ENCODE results near the gene M1AP. TPM values are rescaled to one million over a fixed set of nuclear protein-coding genes. Genes with fewer than 3 reads are reported as not detected.
A peak's percentile ranks its signal among the peaks of the same experiment; 100 is the strongest.

Gene M1AP
- total RNA-seq, 4 donors from 2014 or later = 0.81 TPM; not detected in 3

- 33 to 35% methylated on average over 3 to 6 of the region's 11 CpGs for WGBS, 2 donors (ENCODE audit: low coverage in 1 of 2)
- Histone ChIP-seq H3K36me3 (peaks cover 0 to under 1% of the 10 kb centered on the region in 2 donors), H3K4me1 (peaks cover 0 to 50% (median 30%) of the 10 kb centered on the region in 3 donors), H3K27me3 (peaks cover 76% of the 10 kb centered on the region), H3K9me3 (no peaks in the 10 kb centered on the region), H3K27ac (no peak overlapping the region), H3K4me3 (no peak overlapping the region)
- TF ChIP-seq EP300 (IDR thresholded peaks at IDR 0.05) = no peak
- no peak for TF ChIP-seq POLR2AphosphoS5 (IDR thresholded peaks at IDR 0.05)
- TF ChIP-seq, protein P1, sequence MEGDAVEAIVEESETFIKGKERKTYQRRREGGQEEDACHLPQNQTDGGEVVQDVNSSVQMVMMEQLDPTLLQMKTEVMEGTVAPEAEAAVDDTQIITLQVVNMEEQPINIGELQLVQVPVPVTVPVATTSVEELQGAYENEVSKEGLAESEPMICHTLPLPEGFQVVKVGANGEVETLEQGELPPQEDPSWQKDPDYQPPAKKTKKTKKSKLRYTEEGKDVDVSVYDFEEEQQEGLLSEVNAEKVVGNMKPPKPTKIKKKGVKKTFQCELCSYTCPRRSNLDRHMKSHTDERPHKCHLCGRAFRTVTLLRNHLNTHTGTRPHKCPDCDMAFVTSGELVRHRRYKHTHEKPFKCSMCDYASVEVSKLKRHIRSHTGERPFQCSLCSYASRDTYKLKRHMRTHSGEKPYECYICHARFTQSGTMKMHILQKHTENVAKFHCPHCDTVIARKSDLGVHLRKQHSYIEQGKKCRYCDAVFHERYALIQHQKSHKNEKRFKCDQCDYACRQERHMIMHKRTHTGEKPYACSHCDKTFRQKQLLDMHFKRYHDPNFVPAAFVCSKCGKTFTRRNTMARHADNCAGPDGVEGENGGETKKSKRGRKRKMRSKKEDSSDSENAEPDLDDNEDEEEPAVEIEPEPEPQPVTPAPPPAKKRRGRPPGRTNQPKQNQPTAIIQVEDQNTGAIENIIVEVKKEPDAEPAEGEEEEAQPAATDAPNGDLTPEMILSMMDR (IDR thresholded peaks at IDR 0.05) = no peak
- no peak for TF ChIP-seq POLR2A (IDR thresholded peaks at IDR 0.05)
- no peak for ATAC-seq
These were observed 136.8 kb downstream of the M1AP start for GRCh38 chr2:74511104-74511989.

DNA sequence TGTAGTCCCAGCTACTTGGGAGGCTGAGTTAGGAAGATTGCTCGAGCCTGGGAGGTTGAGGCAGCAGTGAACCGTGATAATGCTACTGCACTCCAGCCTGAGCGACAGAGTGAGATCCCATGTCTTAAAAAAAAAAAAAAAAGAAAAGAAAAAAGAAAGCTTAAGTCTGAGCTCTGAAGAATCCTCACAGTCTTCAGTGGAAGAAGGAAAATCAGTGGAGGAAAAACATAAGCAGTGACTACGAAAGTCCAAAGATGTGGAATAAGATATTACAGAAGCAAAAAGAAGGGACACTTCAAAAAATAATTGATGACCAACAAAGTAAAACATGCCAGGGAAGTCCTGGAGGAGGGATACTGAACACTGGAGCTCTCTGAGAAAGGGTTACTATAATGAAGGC is 137.9 kb downstream of the M1AP start:
- no peak overlapping the region for H3K27ac ChIP-seq
- no peaks in the 10 kb centered on the region for H3K9me3 ChIP-seq
- no peak overlapping the region for H3K4me3 ChIP-seq
- no peak for ATAC-seq
- TF ChIP-seq EP300 (IDR thresholded peaks at IDR 0.05) (no peak), POLR2A (IDR thresholded peaks at IDR 0.05) (no peak), POLR2AphosphoS5 (IDR thresholded peaks at IDR 0.05) (no peak)
- TF ChIP-seq, protein P1 (IDR thresholded peaks at IDR 0.05) = no peak
- WGBS, 2 donors (ENCODE audit: low coverage in 1 of 2) = 64 to 80% methylated on average over 1 to 4 of the region's 4 CpGs
- peaks cover 0 to 11% of the 10 kb centered on the region in 2 donors for H3K36me3 ChIP-seq
- H3K27me3 ChIP-seq = peaks cover 76% of the 10 kb centered on the region
- H3K4me1 ChIP-seq = peaks cover 0 to 50% (median 30%) of the 10 kb centered on the region in 3 donors

DNA sequence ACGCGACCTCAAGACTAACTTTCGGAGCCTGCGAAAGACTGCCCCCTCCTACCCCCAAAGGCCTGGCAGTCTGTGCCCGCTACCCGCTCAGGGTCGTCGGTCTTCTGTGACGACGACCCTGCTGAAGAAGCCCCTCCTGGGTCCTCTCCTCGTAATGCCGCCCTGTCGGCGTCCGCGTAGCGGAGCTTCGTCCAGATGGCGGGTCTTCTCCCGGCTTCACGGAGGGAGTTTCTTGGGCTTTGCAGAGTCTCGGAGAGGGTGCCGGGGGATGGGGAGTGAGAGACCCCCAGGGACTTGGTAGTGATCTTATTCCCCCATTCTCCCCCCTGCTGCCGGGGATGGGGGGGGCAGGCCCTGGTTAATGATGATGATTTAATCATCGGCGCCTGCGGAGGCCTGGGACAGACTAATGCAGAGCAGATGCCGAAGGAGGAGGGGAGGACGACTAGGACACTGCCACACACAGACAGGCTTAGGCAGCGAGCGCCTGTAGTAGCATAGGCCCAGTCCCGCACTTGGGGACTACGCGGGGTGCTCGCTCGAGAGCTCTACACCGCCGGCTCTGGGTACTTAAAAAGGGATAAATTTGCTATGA is 140.1 kb downstream of the M1AP start:
- TF ChIP-seq EP300 (IDR thresholded peaks at IDR 0.05) (no peak), POLR2AphosphoS5 (IDR thresholded peaks at IDR 0.05) (no peak), POLR2A (IDR thresholded peaks at IDR 0.05) (no peak)
- TF ChIP-seq, protein P1 (IDR thresholded peaks at IDR 0.05) = no peak
- peak overlapping the region; percentile 96 to 99 (median 96) for H3K27ac ChIP-seq
- peaks cover 76% of the 10 kb centered on the region for H3K27me3 ChIP-seq
- peak overlapping the region; percentile 86 to 92 for H3K4me3 ChIP-seq
- H3K36me3 ChIP-seq = peaks cover 0 to 22% of the 10 kb centered on the region in 2 donors
- 17 to 34% methylated on average over 2 to 6 of the region's 38 CpGs for WGBS, 2 donors (ENCODE audit: low coverage in 1 of 2)
- no peaks in the 10 kb centered on the region for H3K9me3 ChIP-seq
- peaks cover 0 to 50% (median 18%) of the 10 kb centered on the region in 3 donors for H3K4me1 ChIP-seq
- ATAC-seq = no peak

Other genes with a start within 250 kb of the M1AP start
- 1 to 10 TPM in 3 of 4 donors, under 1 TPM in 1; 0.62 to 1.4 (median 1.2) TPM for gene C2orf81, start 226.7 kb downstream of the M1AP start, total RNA-seq
- 10 to 100 TPM in 1 of 4 donors, 1 to 10 TPM in 3; 4.2 to 12.4 (median 8.8) TPM for gene WDR54, start 226.6 kb downstream of the M1AP start, total RNA-seq
- gene RTKN, start 206.4 kb downstream of the M1AP start, total RNA-seq = 10 to 100 TPM; 10.9 to 17.3 (median 14.0) TPM
- 10 to 100 TPM; 14.3 to 26.4 (median 19.2) TPM for gene INO80B, start 193.2 kb downstream of the M1AP start, total RNA-seq
- gene WBP1, start 189.9 kb downstream of the M1AP start, total RNA-seq = 10 to 100 TPM; 44.2 to 91.5 (median 47.0) TPM
- 10 to 100 TPM; 26.1 to 34.2 (median 29.3) TPM for gene MOGS, start 182.9 kb downstream of the M1AP start, total RNA-seq
- 10 to 100 TPM; 18.0 to 76.7 (median 30.2) TPM for gene MRPL53, start 175.7 kb downstream of the M1AP start, total RNA-seq
- gene CCDC142, start 165.3 kb downstream of the M1AP start, total RNA-seq = 10 to 100 TPM in 3 of 4 donors, 1 to 10 TPM in 1; 7.3 to 41.6 (median 13.7) TPM
- gene TTC31, start 165.2 kb downstream of the M1AP start, total RNA-seq = 10 to 100 TPM; 16.5 to 27.2 (median 19.5) TPM
- gene LBX2, start 148.7 kb downstream of the M1AP start, total RNA-seq = under 1 TPM in 2 of 4 donors, not detected in 2; 0.40 to 0.58 TPM
- gene PCGF1, start 140.6 kb downstream of the M1AP start, total RNA-seq = 10 to 100 TPM in 3 of 4 donors, 1 to 10 TPM in 1; 9.6 to 24.0 (median 18.2) TPM
- under 1 TPM in 2 of 4 donors, not detected in 2; 0.27 to 0.94 TPM for gene TLX2, start 133.9 kb downstream of the M1AP start, total RNA-seq
- gene DQX1, start 122.1 kb downstream of the M1AP start, total RNA-seq = not detected
- gene AUP1, start 118.6 kb downstream of the M1AP start, total RNA-seq = 10 to 100 TPM; 62.7 to 92.1 (median 86.2) TPM
- gene HTRA2, start 118.4 kb downstream of the M1AP start, total RNA-seq = 10 to 100 TPM; 25.0 to 37.6 (median 29.1) TPM
- 10 to 100 TPM in 1 of 4 donors, 1 to 10 TPM in 3; 7.2 to 13.2 (median 8.6) TPM for gene LOXL3, start 94.4 kb downstream of the M1AP start, total RNA-seq
- gene DOK1, start 93.6 kb downstream of the M1AP start, total RNA-seq = 10 to 100 TPM; 16.3 to 28.8 (median 19.5) TPM
- 10 to 100 TPM in 1 of 4 donors, 1 to 10 TPM in 3; 2.7 to 11.5 (median 3.6) TPM for gene SEMA4F, start 5.9 kb upstream of the M1AP start, total RNA-seq
- gene HK2, start 185.8 kb upstream of the M1AP start, total RNA-seq = 1 to 10 TPM in 3 of 4 donors, under 1 TPM in 1; 0.82 to 6.1 (median 2.1) TPM